Activated T-cell treated with anti-CD3 and anti-CD28 coated beads, Interleukin-2, amount 50 U/mL, for 4 hours (primary cell): Measurements from ENCODE around the gene SYT12. TPM values are rescaled to one million over a fixed set of nuclear protein-coding genes. Genes with fewer than 3 reads are reported as not detected.

ENCODE experiments used
- total RNA-seq, 3 donors: library from RNA; stranded (reverse); gene quantifications; one replicate each; pipeline ENCODE4 v1.2.1, GENCODE V29; 2021

The SYT12 gene
- total RNA-seq, 3 donors from 2014 or later: 0.08 to 0.16 TPM; not detected in 1

Other genes starting within 250 kb of the SYT12 start
- 10 to 100 TPM; 42.7 to 45.0 (median 43.5) TPM for gene RCE1, start 179.7 kb upstream of the SYT12 start, total RNA-seq
- gene LRFN4, start 166.1 kb upstream of the SYT12 start, total RNA-seq: 10 to 100 TPM; 26.7 to 39.9 (median 28.8) TPM
- 10 to 100 TPM; 17.5 to 20.0 (median 18.4) TPM for gene PC, start 64.8 kb upstream of the SYT12 start, total RNA-seq
- not detected for gene C11orf86, start 47.8 kb upstream of the SYT12 start, total RNA-seq
- 1 to 10 TPM in 1 of 3 donors, under 1 TPM in 2; 0.35 to 1.1 (median 0.69) TPM for gene RHOD, start 33.7 kb downstream of the SYT12 start, total RNA-seq
- 100 to 1,000 TPM in 2 of 3 donors, 10 to 100 TPM in 1; 94.2 to 114 (median 104) TPM for gene KDM2A, start 96.1 kb downstream of the SYT12 start, total RNA-seq
- 100 to 1,000 TPM; 152 to 172 (median 171) TPM for gene GRK2, start 243.3 kb downstream of the SYT12 start, total RNA-seq